Ovary (tissue), 3 donors: Measurements from ENCODE around the gene AFG1L.

Experiments used
- CTCF ChIP-seq, 3 donors: fragments of 450-650 bp in 2 of 3; fragments of 200-600 bp in 1 of 3; IDR thresholded peaks; one replicate each; pipeline versions ENCODE4 v1.5.1 to v1.8.0; 2016 to 2022; ENCODE audit warnings: antibody characterized with exemption in 3 of 3, mild to moderate bottlenecking in 1 of 3
- POLR2A ChIP-seq: fragments of 450-650 bp; IDR thresholded peaks from one replicate; pipeline ENCODE4 v1.6.1; 2017; ENCODE audit warnings: antibody characterized with exemption, mild to moderate bottlenecking, moderate library complexity
- donor health status: DM: no; HTN: no; CAD: no.

DNA sequence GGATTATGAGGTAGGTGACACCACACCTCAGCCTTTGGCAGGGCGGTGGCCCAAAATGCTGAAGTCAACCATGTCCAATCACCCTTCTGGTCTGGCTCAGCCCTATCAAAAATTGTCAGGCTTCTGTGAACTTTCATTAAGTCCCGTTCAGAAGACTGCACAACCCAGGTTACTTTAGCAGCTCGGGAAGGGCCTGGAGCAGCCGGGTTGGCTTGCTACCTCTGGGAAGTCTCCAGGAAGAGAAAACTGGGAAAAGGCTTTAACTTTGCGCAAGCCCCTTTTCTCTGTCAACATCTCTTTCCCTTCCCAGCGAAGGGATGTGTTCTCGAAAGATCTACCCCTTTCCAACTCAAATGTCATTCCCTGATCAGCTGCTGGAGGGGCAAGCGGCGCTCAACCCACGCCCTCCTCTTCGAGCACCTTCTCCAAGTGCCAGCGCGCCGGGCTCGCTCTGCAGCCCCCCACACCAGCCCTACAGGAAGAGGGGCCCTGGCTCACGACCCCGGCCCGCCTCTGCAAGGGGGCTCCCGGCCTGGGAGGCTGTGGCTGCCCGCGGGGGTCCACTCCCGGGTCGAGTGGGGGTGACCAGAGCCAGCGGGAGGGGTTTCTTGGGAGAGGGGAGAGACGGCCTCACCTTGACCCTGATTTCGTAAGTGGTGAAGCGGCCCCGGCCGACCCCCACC, 34.6 kb upstream of the AFG1L start:
- TF ChIP-seq POLR2A = peak; percentile 17
- no peak for TF ChIP-seq CTCF (IDR thresholded peaks at IDR 0.05)
